SH-SY5Y (cell line): Measurements from ENCODE around the gene DTYMK.

Source experiments
- GATA2 ChIP-seq: IDR thresholded peaks from 2 replicates; pipeline ENCODE4 v1.6.1; 2011; ENCODE audit warnings: mild to moderate bottlenecking, low read depth, low read length
- GATA3 ChIP-seq: IDR thresholded peaks from 2 replicates; pipeline ENCODE4 v1.6.1; 2011; ENCODE audit warnings: low read depth, mild to moderate bottlenecking, low read length, moderate library complexity

- TF ChIP-seq GATA2 (no peak), GATA3 (no peak)
These were observed 7.7 kb downstream of the DTYMK start for GRCh38 chr2:241678784-241679540.
